Measurements from ENCODE around the gene OR2D3. TPM values are rescaled to one million over a fixed set of nuclear protein-coding genes. Genes with fewer than 3 reads are reported as not detected.

OR2D3 gene
- total RNA-seq, 1 experiment from 2014 or later, result not detected

DNA sequence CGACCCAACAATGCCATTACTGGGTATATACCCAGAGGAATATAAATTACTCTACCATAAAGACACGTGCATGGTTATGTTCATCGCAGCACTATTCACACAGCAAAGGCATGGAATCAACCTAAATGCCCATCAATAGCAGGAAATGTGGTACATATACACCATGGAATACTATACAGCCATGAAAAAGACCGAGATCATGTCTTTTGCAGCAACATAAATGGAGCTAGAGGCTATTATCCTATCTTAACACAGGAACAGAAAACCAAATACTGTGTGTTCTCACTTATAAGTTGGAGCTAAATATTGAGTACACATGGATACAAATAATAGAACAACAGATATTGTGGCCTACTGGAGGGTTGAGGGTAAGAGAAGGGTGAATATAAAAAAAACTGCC is 32.0 kb upstream of the OR2D3 start:
- Histone ChIP-seq H2AFZ (no peak overlapping the region), H4K20me1 (ENCODE audit: insufficient read depth) (no peaks in the 10 kb centered on the region), H3F3A (ENCODE audit: insufficient read depth, low read depth) (no peaks in the 10 kb centered on the region), H3K27me3 (ENCODE audit: insufficient read depth, low read depth) (no peaks in the 10 kb centered on the region), H3K36me3 (ENCODE audit: low read depth) (no peaks in the 10 kb centered on the region), H3K4me3 (no peak overlapping the region), H3K4me2 (no peak overlapping the region), H3K27ac (no peak overlapping the region), H3K9me2 (ENCODE audit: insufficient read depth) (no peaks in the 10 kb centered on the region), H3K79me2 (ENCODE audit: low read depth) (no peaks in the 10 kb centered on the region), H3K4me1 (replicated peaks; ENCODE audit: insufficient read depth) (no peaks in the 10 kb centered on the region), H3K9me3 (ENCODE audit: insufficient read depth, low read depth) (no peaks in the 10 kb centered on the region)
- POLR2A ChIA-PET (ENCODE audit: unreplicated experiment), result interaction anchor here (0.6 kb wide), 1 partner anchor 1866 kb away, joined by 4 read pairs; no protein-coding TSS in a partner anchor
- CTCF ChIA-PET, result no interaction called here
- no TSS peak for BruUV-seq (replicated peaks)
- no peak for DNase-seq
- intact Hi-C loops (cut with micrococcal nuclease; ENCODE audit: unreplicated experiment), result no loop called here
- TF ChIP-seq, protein P1, sequence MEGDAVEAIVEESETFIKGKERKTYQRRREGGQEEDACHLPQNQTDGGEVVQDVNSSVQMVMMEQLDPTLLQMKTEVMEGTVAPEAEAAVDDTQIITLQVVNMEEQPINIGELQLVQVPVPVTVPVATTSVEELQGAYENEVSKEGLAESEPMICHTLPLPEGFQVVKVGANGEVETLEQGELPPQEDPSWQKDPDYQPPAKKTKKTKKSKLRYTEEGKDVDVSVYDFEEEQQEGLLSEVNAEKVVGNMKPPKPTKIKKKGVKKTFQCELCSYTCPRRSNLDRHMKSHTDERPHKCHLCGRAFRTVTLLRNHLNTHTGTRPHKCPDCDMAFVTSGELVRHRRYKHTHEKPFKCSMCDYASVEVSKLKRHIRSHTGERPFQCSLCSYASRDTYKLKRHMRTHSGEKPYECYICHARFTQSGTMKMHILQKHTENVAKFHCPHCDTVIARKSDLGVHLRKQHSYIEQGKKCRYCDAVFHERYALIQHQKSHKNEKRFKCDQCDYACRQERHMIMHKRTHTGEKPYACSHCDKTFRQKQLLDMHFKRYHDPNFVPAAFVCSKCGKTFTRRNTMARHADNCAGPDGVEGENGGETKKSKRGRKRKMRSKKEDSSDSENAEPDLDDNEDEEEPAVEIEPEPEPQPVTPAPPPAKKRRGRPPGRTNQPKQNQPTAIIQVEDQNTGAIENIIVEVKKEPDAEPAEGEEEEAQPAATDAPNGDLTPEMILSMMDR (conservative IDR thresholded peaks at IDR 0.05), result no peak
- TF ChIP-seq EZH2 (IDR thresholded peaks at IDR 0.05; ENCODE audit: low read depth), result no peak

DNA sequence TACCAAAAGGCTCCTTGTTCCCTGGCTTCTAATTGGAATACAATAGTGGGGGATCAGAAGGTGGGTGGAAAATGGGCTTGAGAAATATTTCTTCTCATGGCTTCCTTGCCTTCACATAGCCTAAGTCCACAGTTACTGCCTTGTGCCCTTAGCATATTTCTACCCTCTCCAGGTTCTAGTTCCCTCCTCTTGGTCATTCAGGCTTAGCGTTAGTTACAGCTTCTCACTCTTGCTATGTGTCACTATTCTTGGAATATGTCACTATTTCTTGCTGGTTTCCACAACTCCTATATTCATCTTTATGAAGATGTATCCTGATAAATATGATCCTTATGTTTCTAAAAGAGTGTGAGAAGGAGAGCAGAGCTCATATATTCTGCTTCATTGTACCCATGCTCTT is 31.0 kb upstream of the OR2D3 start:
- H3K4me2 ChIP-seq, result no peak overlapping the region
- CTCF ChIA-PET, result no interaction called here
- BruUV-seq (replicated peaks), result no TSS peak
- H4K20me1 ChIP-seq (ENCODE audit: insufficient read depth), result no peaks in the 10 kb centered on the region
- no peaks in the 10 kb centered on the region for H3F3A ChIP-seq (ENCODE audit: insufficient read depth, low read depth)
- H3K27me3 ChIP-seq (ENCODE audit: insufficient read depth, low read depth), result no peaks in the 10 kb centered on the region
- H3K4me1 ChIP-seq (replicated peaks; ENCODE audit: insufficient read depth), result no peaks in the 10 kb centered on the region
- DNase-seq, result no peak
- H3K4me3 ChIP-seq, result no peak overlapping the region
- no peaks in the 10 kb centered on the region for H3K9me3 ChIP-seq (ENCODE audit: insufficient read depth, low read depth)
- no peaks in the 10 kb centered on the region for H3K9me2 ChIP-seq (ENCODE audit: insufficient read depth)
- intact Hi-C loops (cut with micrococcal nuclease; ENCODE audit: unreplicated experiment), result no loop called here
- no peak overlapping the region for H2AFZ ChIP-seq
- no peak overlapping the region for H3K27ac ChIP-seq
- no peaks in the 10 kb centered on the region for H3K36me3 ChIP-seq (ENCODE audit: low read depth)
- H3K79me2 ChIP-seq (ENCODE audit: low read depth), result no peaks in the 10 kb centered on the region
- POLR2A ChIA-PET (ENCODE audit: unreplicated experiment), result no interaction called here
- TF ChIP-seq, protein P1 (conservative IDR thresholded peaks at IDR 0.05), result no peak

DNA sequence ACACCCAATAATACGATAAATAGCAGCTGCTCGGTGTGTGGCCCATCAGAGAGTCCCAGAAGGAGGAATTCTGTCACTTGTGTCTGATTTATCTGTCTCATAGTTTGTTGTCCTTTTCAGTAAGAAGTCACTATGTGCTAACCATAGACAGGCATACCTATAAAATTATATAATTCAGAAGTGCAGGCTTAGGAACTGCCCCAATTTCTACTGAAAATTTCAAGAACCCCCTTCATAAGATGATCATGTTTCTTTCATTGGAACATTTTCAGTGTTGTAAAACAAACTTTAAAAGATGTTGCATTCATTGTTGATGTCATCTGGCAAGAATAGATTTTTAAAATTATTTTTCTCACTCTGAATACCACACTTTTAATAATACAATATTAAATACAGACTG is 28.4 kb upstream of the OR2D3 start, which contains the start of gene OR2D2:
OR2D2 (minus strand) TSS at position 101 of the 400 bp plus-strand sequence; CDS start at position 101, 0 bp downstream.
- Histone ChIP-seq H3K36me3 (ENCODE audit: low read depth) (no peaks in the 10 kb centered on the region), H3K4me2 (no peak within 1 kb of the TSS), H3F3A (ENCODE audit: insufficient read depth, low read depth) (no peaks in the 10 kb centered on the region), H4K20me1 (ENCODE audit: insufficient read depth) (no peaks in the 10 kb centered on the region), H3K4me3 (no peak within 1 kb of the TSS), H3K9me2 (ENCODE audit: insufficient read depth) (no peaks in the 10 kb centered on the region), H2AFZ (no peak within 1 kb of the TSS), H3K9me3 (ENCODE audit: insufficient read depth, low read depth) (no peaks in the 10 kb centered on the region), H3K27me3 (ENCODE audit: insufficient read depth, low read depth) (no peaks in the 10 kb centered on the region), H3K27ac (no peak within 1 kb of the TSS), H3K4me1 (replicated peaks; ENCODE audit: insufficient read depth) (no peaks in the 10 kb centered on the region), H3K79me2 (ENCODE audit: low read depth) (no peaks in the 10 kb centered on the region)
- CTCF ChIA-PET, result no interaction called here
- POLR2A ChIA-PET (ENCODE audit: unreplicated experiment), result no interaction called here
- no TSS peak for BruUV-seq (replicated peaks)
- intact Hi-C loops (cut with micrococcal nuclease; ENCODE audit: unreplicated experiment), result no loop called here
- DNase-seq, result no peak
- no peak for TF ChIP-seq EZH2 (IDR thresholded peaks at IDR 0.05; ENCODE audit: low read depth)
- TF ChIP-seq, protein P1 (conservative IDR thresholded peaks at IDR 0.05), result no peak
